CD4-positive, CD25-positive, alpha-beta regulatory T cell (primary cell): ENCODE measurements around the gene BIRC5. TPM values are rescaled to one million over a fixed set of nuclear protein-coding genes. Genes with fewer than 3 reads are reported as not detected.

Experiments used
- ATAC-seq, 2 donors: fragments of 150-1000 bp; cut with Tn5 transposase; one replicate each; pipeline ENCODE4 v1.10.0; 2021; ENCODE audit warnings: low read depth in 2 of 2, moderate number of reproducible peaks in 2 of 2, moderate library complexity in 1 of 2
- DNase-seq, 3 donors: peaks; one replicate each; pipeline versions ENCODE4 v3.0.0 to v3.0.0-alpha.2; 2012 to 2022; ENCODE audit warnings: mixed read lengths in 1 of 3
- H3K27ac ChIP-seq: one replicate; pipeline ENCODE4 v1.7.0; 2013; ENCODE audit warnings: mild to moderate bottlenecking, low read length; ENCODE audit not compliant: insufficient read depth, poor library complexity, severe bottlenecking
- H3K27me3 ChIP-seq: one replicate; pipeline ENCODE4 v1.7.0; 2013; ENCODE audit warnings: low read length; ENCODE audit not compliant: control insufficient read depth, insufficient read depth
- H3K36me3 ChIP-seq: one replicate; pipeline ENCODE4 v1.7.0; 2013; ENCODE audit warnings: mild to moderate bottlenecking, low read length, moderate library complexity; ENCODE audit not compliant: control insufficient read depth, insufficient read depth
- H3K4me1 ChIP-seq: 2 replicates; pipeline ENCODE4 v1.7.0; 2013; ENCODE audit warnings: mild to moderate bottlenecking, low read length; ENCODE audit not compliant: insufficient read depth, control insufficient read depth, poor library complexity, severe bottlenecking
- H3K4me3 ChIP-seq: one replicate; pipeline ENCODE4 v1.7.0; 2013; ENCODE audit warnings: low read depth, mild to moderate bottlenecking, low read length, moderate library complexity
- H3K9me3 ChIP-seq, 2 experiments: 1 replicate in 1 of 2; 2 replicates in 1 of 2; pipeline ENCODE4 v1.7.0; 2013; ENCODE audit warnings: low read length in 2 of 2, mild to moderate bottlenecking in 1 of 2, moderate library complexity in 1 of 2; ENCODE audit not compliant: control insufficient read depth in 2 of 2
- H3K27ac Mint-ChIP-seq, 3 donors: one replicate each; pipeline ENCODE4 v1.8.0; 2020 to 2022; ENCODE audit warnings: mild to moderate bottlenecking in 3 of 3, mixed read lengths in 3 of 3, moderate library complexity in 2 of 3
- H3K27me3 Mint-ChIP-seq: one replicate; pipeline ENCODE4 v1.8.0; 2022; ENCODE audit warnings: mild to moderate bottlenecking, mixed read lengths
- H3K36me3 Mint-ChIP-seq: one replicate; pipeline ENCODE4 v1.8.0; 2020; ENCODE audit warnings: mixed read lengths
- H3K4me1 Mint-ChIP-seq, 4 donors: one replicate each; pipeline ENCODE4 v1.8.0; 2020 to 2022; ENCODE audit warnings: mixed read lengths in 4 of 4, mild to moderate bottlenecking in 1 of 4
- H3K4me3 Mint-ChIP-seq, 4 donors: one replicate each; pipeline ENCODE4 v1.8.0; 2020 to 2022; ENCODE audit warnings: mild to moderate bottlenecking in 4 of 4, mixed read lengths in 4 of 4, moderate library complexity in 3 of 4
- H3K9me3 Mint-ChIP-seq, 7 donors: one replicate each; pipeline ENCODE4 v1.8.0; 2020 to 2022; ENCODE audit warnings: mixed read lengths in 7 of 7, mild to moderate bottlenecking in 3 of 7, moderate library complexity in 2 of 7
- polyA plus RNA-seq, 4 donors: library from polyadenylated mRNA; unstranded; fragments of 300-500 nt; fragmentation: Illumina TruSeq; gene quantifications; one replicate each; pipeline ENCODE4 v1.2.3, GENCODE V29; 2021
- total RNA-seq: library from RNA; stranded (reverse); gene quantifications from one replicate; pipeline ENCODE4 v1.2.3, GENCODE V29; 2022

The BIRC5 gene
- total and polyA plus RNA-seq, 5 donors from 2014 or later = 2.7 to 11.5 (median 6.6) TPM

GRCh38 chr17:78224231-78225087, 10.4 kb downstream of the BIRC5 start:
- DNase-seq (no peak), ATAC-seq (no peak)
- H3K9me3 ChIP-seq = no peaks in the 10 kb centered on the region
- no peaks in the 10 kb centered on the region for H3K27me3 ChIP-seq
- Mint-ChIP-seq H3K9me3 (no peaks in the 10 kb centered on the region), H3K36me3 (no peaks in the 10 kb centered on the region), H3K27ac (peak overlapping the region in 2 of 3 donors; percentile 11 to 56), H3K27me3 (peaks cover 5% of the 10 kb centered on the region), H3K4me3 (no peak overlapping the region), H3K4me1 (peaks cover 0 to 17% (median 2%) of the 10 kb centered on the region in 4 donors)
- no peaks in the 10 kb centered on the region for H3K4me1 ChIP-seq
- H3K4me3 ChIP-seq = no peak overlapping the region
- no peaks in the 10 kb centered on the region for H3K36me3 ChIP-seq
- H3K27ac ChIP-seq = no peak overlapping the region

GRCh38 chr17:78225088-78225865, 11.2 kb downstream of the BIRC5 start:
- H3K36me3 Mint-ChIP-seq = no peaks in the 10 kb centered on the region
- no peak for ATAC-seq
- Histone ChIP-seq H3K27me3 (no peaks in the 10 kb centered on the region), H3K36me3 (no peaks in the 10 kb centered on the region), H3K27ac (no peak overlapping the region), H3K4me1 (no peaks in the 10 kb centered on the region), H3K4me3 (no peak overlapping the region), H3K9me3 (no peaks in the 10 kb centered on the region)
- H3K4me1 Mint-ChIP-seq = peaks cover 0 to 17% (median 2%) of the 10 kb centered on the region in 4 donors
- DNase-seq = no peak
- no peaks in the 10 kb centered on the region for H3K9me3 Mint-ChIP-seq
- H3K27me3 Mint-ChIP-seq = peaks cover 13% of the 10 kb centered on the region
- no peak overlapping the region for H3K27ac Mint-ChIP-seq
- no peak overlapping the region for H3K4me3 Mint-ChIP-seq

GRCh38 chr17:78226055-78226758, 12.2 kb downstream of the BIRC5 start:
- H3K4me1 Mint-ChIP-seq = peaks cover 0 to 20% (median 5%) of the 10 kb centered on the region in 4 donors
- H3K4me3 Mint-ChIP-seq = peak overlapping the region in 1 of 4 donors; percentile 65
- peaks cover 22% of the 10 kb centered on the region for H3K27me3 Mint-ChIP-seq
- Histone ChIP-seq H3K27me3 (peaks cover 3% of the 10 kb centered on the region), H3K4me3 (no peak overlapping the region), H3K27ac (no peak overlapping the region), H3K9me3 (no peaks in the 10 kb centered on the region), H3K4me1 (no peaks in the 10 kb centered on the region), H3K36me3 (no peaks in the 10 kb centered on the region)
- H3K36me3 Mint-ChIP-seq = no peaks in the 10 kb centered on the region
- DNase-seq = no peak
- no peak for ATAC-seq
- H3K27ac Mint-ChIP-seq = no peak overlapping the region
- no peaks in the 10 kb centered on the region for H3K9me3 Mint-ChIP-seq

- peaks cover 4% of the 10 kb centered on the region for H3K4me1 ChIP-seq
- no peak overlapping the region for H3K4me3 ChIP-seq
- no peak overlapping the region for H3K27ac ChIP-seq
- peaks cover 25% of the 10 kb centered on the region for H3K27me3 Mint-ChIP-seq
- ATAC-seq = no peak
- H3K36me3 Mint-ChIP-seq = no peaks in the 10 kb centered on the region
- H3K27ac Mint-ChIP-seq = no peak overlapping the region
- no peaks in the 10 kb centered on the region for H3K9me3 Mint-ChIP-seq
- H3K4me1 Mint-ChIP-seq = peaks cover 0 to 21% (median 5%) of the 10 kb centered on the region in 4 donors
- H3K27me3 ChIP-seq = peaks cover 3% of the 10 kb centered on the region
- peak overlapping the region in 1 of 4 donors; percentile 65 for H3K4me3 Mint-ChIP-seq
- H3K9me3 ChIP-seq = no peaks in the 10 kb centered on the region
- H3K36me3 ChIP-seq = no peaks in the 10 kb centered on the region
- no peak for DNase-seq
Measured at GRCh38 chr17:78226759-78227454, 12.9 kb downstream of the BIRC5 start.

- peaks cover 4% of the 10 kb centered on the region for H3K4me1 ChIP-seq
- no peak overlapping the region for H3K27ac Mint-ChIP-seq
- H3K4me1 Mint-ChIP-seq = peaks cover 0 to 21% (median 5%) of the 10 kb centered on the region in 4 donors
- DNase-seq (no peak), ATAC-seq (no peak)
- H3K9me3 Mint-ChIP-seq = no peaks in the 10 kb centered on the region
- H3K4me3 Mint-ChIP-seq = no peak overlapping the region
- H3K27ac ChIP-seq = no peak overlapping the region
- peaks cover 3% of the 10 kb centered on the region for H3K27me3 ChIP-seq
- no peaks in the 10 kb centered on the region for H3K36me3 ChIP-seq
- no peaks in the 10 kb centered on the region for H3K36me3 Mint-ChIP-seq
- H3K4me3 ChIP-seq = no peak overlapping the region
- H3K9me3 ChIP-seq = no peaks in the 10 kb centered on the region
- peaks cover 25% of the 10 kb centered on the region for H3K27me3 Mint-ChIP-seq
Measured at GRCh38 chr17:78227455-78227916, 13.4 kb downstream of the BIRC5 start.

- H3K27ac Mint-ChIP-seq = no peak overlapping the region
- H3K27ac ChIP-seq = no peak overlapping the region
- H3K4me1 ChIP-seq = peaks cover 4% of the 10 kb centered on the region
- no peak for DNase-seq
- peaks cover 9% of the 10 kb centered on the region for H3K27me3 ChIP-seq
- H3K36me3 ChIP-seq = no peaks in the 10 kb centered on the region
- H3K4me1 Mint-ChIP-seq = peaks cover 0 to 20% (median 6%) of the 10 kb centered on the region in 4 donors
- peaks cover 0 to 2% (median 0%) of the 10 kb centered on the region in 7 donors for H3K9me3 Mint-ChIP-seq
- H3K4me3 Mint-ChIP-seq = no peak overlapping the region
- H3K4me3 ChIP-seq = no peak overlapping the region
- ATAC-seq = no peak
- no peaks in the 10 kb centered on the region for H3K36me3 Mint-ChIP-seq
- H3K27me3 Mint-ChIP-seq = peaks cover 30% of the 10 kb centered on the region
- no peaks in the 10 kb centered on the region for H3K9me3 ChIP-seq
Measured at GRCh38 chr17:78228176-78228575, 14.1 kb downstream of the BIRC5 start.
